Left ventricle myocardium inferior (tissue), 1 donor: Measurements from ENCODE around the gene SLC39A12. TPM values are rescaled to one million over a fixed set of nuclear protein-coding genes. Genes with fewer than 3 reads are reported as not detected.

ENCODE experiments used
- DNase-seq: peaks from one replicate; pipeline ENCODE4 v3.0.0-alpha.2; 2020
- H3K27ac ChIP-seq: fragments of 200-600 bp; replicated peaks from 2 replicates; pipeline ENCODE4 v1.8.0; 2021
- H3K27me3 ChIP-seq: fragments of 200-600 bp; 2 replicates; pipeline ENCODE4 v1.8.0; 2021; ENCODE audit warnings: low read depth
- H3K36me3 ChIP-seq: fragments of 200-600 bp; 2 replicates; pipeline ENCODE4 v1.8.0; 2021
- H3K4me1 ChIP-seq: fragments of 200-600 bp; 2 replicates; pipeline ENCODE4 v1.8.0; 2021
- H3K4me3 ChIP-seq: fragments of 200-600 bp; 2 replicates; pipeline ENCODE4 v1.8.0; 2021; ENCODE audit warnings: mild to moderate bottlenecking, moderate library complexity
- H3K9me3 ChIP-seq: fragments of 200-600 bp; replicated peaks from 2 replicates; pipeline ENCODE4 v1.8.0; 2021
- intact Hi-C: fragments of 100-400 bp; cut with micrococcal nuclease; formaldehyde crosslinking; loops from one replicate; pipeline ENCODE4 v1.11.0; 2022
- total RNA-seq: library from RNA; stranded (reverse); fragmentation: NEBNext Ultra II Directional; extraction: Animal tissue kit (Norgen Biotek cat#: 25700); gene quantifications from one replicate; pipeline ENCODE4 v1.2.1, GENCODE V29; 2021
- TF ChIP-seq, protein P1 (sequence below): fragments of 200-600 bp; IDR thresholded peaks from 2 replicates; pipeline ENCODE4 v1.8.0; 2021; ENCODE audit warnings: antibody characterized with exemption, mild to moderate bottlenecking, borderline replicate concordance
- donor health status: DM: no; HTN: yes; CAD: no; lungs with severe emphysema.

SLC39A12 gene
- total RNA-seq, 1 donor from 2014 or later, result not detected

DNA sequence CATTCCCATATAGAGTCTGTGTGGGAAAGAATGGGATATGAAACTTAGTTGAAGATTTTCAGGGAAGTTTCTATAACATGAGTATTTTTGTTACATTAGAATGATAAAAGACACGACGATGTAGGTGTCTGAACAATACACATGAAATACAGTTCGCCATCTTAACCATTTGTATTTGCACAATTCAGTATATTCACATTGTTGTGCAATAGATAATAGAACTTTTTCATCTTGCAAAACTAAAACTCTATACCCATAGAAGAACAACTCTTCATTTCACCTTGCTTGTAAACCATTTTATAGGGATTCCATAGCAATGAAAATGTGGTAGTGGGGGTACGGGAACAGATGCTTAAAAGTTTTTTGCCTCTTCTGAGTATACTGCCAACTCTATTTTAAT is 32.8 kb downstream of the SLC39A12 start:
- H3K27ac ChIP-seq, result no peak overlapping the region
- TF ChIP-seq, protein P1, sequence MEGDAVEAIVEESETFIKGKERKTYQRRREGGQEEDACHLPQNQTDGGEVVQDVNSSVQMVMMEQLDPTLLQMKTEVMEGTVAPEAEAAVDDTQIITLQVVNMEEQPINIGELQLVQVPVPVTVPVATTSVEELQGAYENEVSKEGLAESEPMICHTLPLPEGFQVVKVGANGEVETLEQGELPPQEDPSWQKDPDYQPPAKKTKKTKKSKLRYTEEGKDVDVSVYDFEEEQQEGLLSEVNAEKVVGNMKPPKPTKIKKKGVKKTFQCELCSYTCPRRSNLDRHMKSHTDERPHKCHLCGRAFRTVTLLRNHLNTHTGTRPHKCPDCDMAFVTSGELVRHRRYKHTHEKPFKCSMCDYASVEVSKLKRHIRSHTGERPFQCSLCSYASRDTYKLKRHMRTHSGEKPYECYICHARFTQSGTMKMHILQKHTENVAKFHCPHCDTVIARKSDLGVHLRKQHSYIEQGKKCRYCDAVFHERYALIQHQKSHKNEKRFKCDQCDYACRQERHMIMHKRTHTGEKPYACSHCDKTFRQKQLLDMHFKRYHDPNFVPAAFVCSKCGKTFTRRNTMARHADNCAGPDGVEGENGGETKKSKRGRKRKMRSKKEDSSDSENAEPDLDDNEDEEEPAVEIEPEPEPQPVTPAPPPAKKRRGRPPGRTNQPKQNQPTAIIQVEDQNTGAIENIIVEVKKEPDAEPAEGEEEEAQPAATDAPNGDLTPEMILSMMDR, result no peak
- no peaks in the 10 kb centered on the region for H3K4me1 ChIP-seq
- no peak for DNase-seq
- intact Hi-C loops, result no loop called here
- H3K4me3 ChIP-seq, result no peak overlapping the region
- H3K27me3 ChIP-seq, result no peaks in the 10 kb centered on the region
- no peaks in the 10 kb centered on the region for H3K9me3 ChIP-seq
- no peaks in the 10 kb centered on the region for H3K36me3 ChIP-seq

DNA sequence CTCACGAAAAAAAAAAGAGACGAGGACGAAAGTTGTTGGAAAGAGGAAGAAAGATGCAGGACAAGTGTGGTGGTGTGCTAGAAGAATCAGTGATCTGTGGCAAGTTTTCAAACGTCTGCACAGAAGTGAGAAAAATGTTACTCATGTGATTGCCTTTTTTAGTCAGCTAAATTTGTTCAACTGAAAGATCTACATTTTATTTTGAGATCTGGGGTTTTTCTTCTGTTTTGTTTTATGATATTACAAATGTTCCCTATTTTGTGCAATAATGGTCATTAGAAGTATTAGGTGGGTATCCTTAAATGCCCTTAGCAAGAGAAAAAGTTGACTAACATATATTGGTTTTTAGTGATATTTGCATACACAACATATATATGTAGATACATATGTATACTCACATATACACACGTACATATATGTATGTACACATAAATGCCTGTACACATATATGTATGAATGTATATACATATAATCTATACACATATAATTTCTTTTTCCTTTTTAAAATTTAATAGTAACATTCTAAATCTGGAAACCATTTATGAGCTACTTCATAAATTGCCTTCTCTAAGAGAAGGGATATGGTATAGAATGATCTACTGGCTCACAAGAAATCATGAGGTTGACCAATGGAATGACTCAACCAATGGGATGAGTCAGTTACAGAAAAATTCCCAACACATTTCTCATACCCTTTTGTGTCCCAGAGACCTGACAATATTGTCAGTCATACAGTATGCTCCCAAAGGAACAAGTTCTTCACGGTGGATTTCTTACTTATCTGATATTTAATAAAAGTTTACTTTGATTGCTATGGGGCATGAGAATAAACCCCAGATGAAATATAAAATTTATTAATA is 38.4 kb downstream of the SLC39A12 start:
- Histone ChIP-seq H3K27me3 (no peaks in the 10 kb centered on the region), H3K4me3 (no peak overlapping the region), H3K9me3 (no peaks in the 10 kb centered on the region), H3K36me3 (no peaks in the 10 kb centered on the region), H3K4me1 (no peaks in the 10 kb centered on the region), H3K27ac (no peak overlapping the region)
- TF ChIP-seq, protein P1, result no peak
- intact Hi-C loops, result no loop called here
- no peak for DNase-seq

DNA sequence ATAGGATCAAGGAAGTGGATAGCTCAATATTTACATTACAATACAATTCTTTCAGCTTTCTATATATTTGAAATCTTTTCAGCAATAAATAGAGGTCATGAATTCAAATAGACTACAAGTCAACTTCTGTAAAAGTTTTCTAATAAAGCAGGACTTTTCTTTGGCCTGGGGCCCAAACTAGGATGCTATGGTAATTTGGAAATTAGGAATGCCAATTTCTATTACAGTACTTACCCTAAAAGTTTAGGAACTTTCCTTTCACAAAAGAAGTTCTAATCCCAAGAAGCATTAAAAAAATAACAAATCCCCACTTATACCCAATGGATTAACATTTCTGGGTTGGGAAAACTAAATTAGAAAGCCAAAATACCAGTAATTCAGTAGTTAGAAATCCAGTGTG is 40.5 kb downstream of the SLC39A12 start:
- no peak overlapping the region for H3K27ac ChIP-seq
- no peaks in the 10 kb centered on the region for H3K27me3 ChIP-seq
- H3K4me3 ChIP-seq, result no peak overlapping the region
- H3K9me3 ChIP-seq, result no peaks in the 10 kb centered on the region
- TF ChIP-seq, protein P1, result no peak
- no peaks in the 10 kb centered on the region for H3K36me3 ChIP-seq
- no peak for DNase-seq
- no peaks in the 10 kb centered on the region for H3K4me1 ChIP-seq
- intact Hi-C loops, result no loop called here

GRCh38 chr10:17993361-17993760 is 41.6 kb downstream of the SLC39A12 start:
- no peak overlapping the region for H3K4me3 ChIP-seq
- no peak overlapping the region for H3K27ac ChIP-seq
- H3K27me3 ChIP-seq, result no peaks in the 10 kb centered on the region
- no peak for DNase-seq
- intact Hi-C loops, result no loop called here
- no peaks in the 10 kb centered on the region for H3K4me1 ChIP-seq
- TF ChIP-seq, protein P1, result no peak
- H3K36me3 ChIP-seq, result no peaks in the 10 kb centered on the region
- no peaks in the 10 kb centered on the region for H3K9me3 ChIP-seq

- Histone ChIP-seq H3K27ac (no peak overlapping the region), H3K9me3 (no peaks in the 10 kb centered on the region), H3K4me3 (no peak overlapping the region), H3K27me3 (no peaks in the 10 kb centered on the region), H3K36me3 (no peaks in the 10 kb centered on the region), H3K4me1 (no peaks in the 10 kb centered on the region)
- DNase-seq, result no peak
- intact Hi-C loops, result no loop called here
- TF ChIP-seq, protein P1, result no peak
These were observed 48.9 kb downstream of the SLC39A12 start for GRCh38 chr10:18000601-18001000.
